Smooth muscle cell (in vitro differentiated cells): ENCODE data around the gene RREB1. TPM values are rescaled to one million over a fixed set of nuclear protein-coding genes. Genes with fewer than 3 reads are reported as not detected.
"Not testable (repeated sequence)": the region's sequence is repeated elsewhere in the genome, so short reads cannot be mapped to it uniquely, and the experiment has no call there.

Experiments used
- DNase-seq: peaks from one replicate; lab custom pipeline; 2025; ENCODE audit not compliant: unreplicated experiment; lab: John Stamatoyannopoulos, UW
- H2AFZ ChIP-seq: fragments of 200-600 bp; sonication (generic); 2 replicates; pipeline ENCODE4 v1.6.0; 2016; ENCODE audit warnings: antibody characterized with exemption, low read depth, mild to moderate bottlenecking
- H3F3A ChIP-seq: fragments of 200-600 bp; sonication (generic); 2 replicates; pipeline ENCODE4 v1.6.0; 2017; ENCODE audit warnings: antibody characterized with exemption, low read depth
- H3K27ac ChIP-seq: fragments of 200-600 bp; sonication (generic); 2 replicates; pipeline ENCODE4 v1.5.1; 2016; ENCODE audit warnings: low read depth, mild to moderate bottlenecking
- H3K27me3 ChIP-seq: fragments of 200-600 bp; sonication (generic); 2 replicates; pipeline ENCODE4 v1.6.1; 2016; ENCODE audit warnings: low read depth, mild to moderate bottlenecking
- H3K36me3 ChIP-seq: fragments of 200-600 bp; sonication (generic); 2 replicates; pipeline ENCODE4 v1.5.1; 2016; ENCODE audit warnings: low read depth
- H3K4me1 ChIP-seq: fragments of 200-600 bp; sonication (generic); 2 replicates; pipeline ENCODE4 v1.5.1; 2016; ENCODE audit warnings: low read depth
- H3K4me2 ChIP-seq: fragments of 200-600 bp; sonication (generic); 2 replicates; pipeline ENCODE4 v1.6.0; 2016; ENCODE audit warnings: mild to moderate bottlenecking
- H3K4me3 ChIP-seq: fragments of 200-600 bp; sonication (generic); 2 replicates; pipeline ENCODE4 v1.5.1; 2016; ENCODE audit warnings: mild to moderate bottlenecking
- H3K79me2 ChIP-seq: fragments of 200-600 bp; sonication (generic); 2 replicates; pipeline ENCODE4 v1.6.0; 2016; ENCODE audit warnings: low read depth, mild to moderate bottlenecking
- H3K9ac ChIP-seq: fragments of 200-600 bp; sonication (generic); 2 replicates; pipeline ENCODE4 v1.6.0; 2016; ENCODE audit warnings: low read depth
- H3K9me3 ChIP-seq: fragments of 200-600 bp; sonication (generic); replicated peaks from 2 replicates; pipeline ENCODE4 v1.5.1; 2016; ENCODE audit warnings: low read depth
- H4K20me1 ChIP-seq: fragments of 200-600 bp; sonication (generic); 2 replicates; pipeline ENCODE4 v1.6.0; 2016; ENCODE audit warnings: low read depth
- WGBS: methylation state at CpG from one replicate; pipeline ENCODE4 v1.1.7; 2016; ENCODE audit warnings: low lambda C conversion rate; 5-methylcytosine and 5-hydroxymethylcytosine counted together
- polyA plus RNA-seq: library from polyadenylated mRNA; unstranded; fragments of >200 nt; fragmentation: Nextera tagmentation; extraction: Ambion mirVana; gene quantifications from 2 replicates; pipeline ENCODE4 v1.2.1, GENCODE V29; 2016
- total RNA-seq: library from RNA; depleted of rRNA; stranded (reverse); fragments of >200 nt; gene quantifications from 2 replicates; pipeline ENCODE4 v1.2.3, GENCODE V29; 2014
- TF ChIP-seq, protein P1 (sequence below): fragments of 200-600 bp; sonication (generic); IDR thresholded peaks from 2 replicates; pipeline ENCODE4 v1.5.1; 2017; ENCODE audit warnings: borderline replicate concordance, mild to moderate bottlenecking, antibody characterized with exemption; ENCODE audit not compliant: insufficient read depth, poor library complexity, severe bottlenecking

Gene RREB1
- total and polyA plus RNA-seq, 2 experiments from 2014 or later = 13.2 to 26.1 TPM

DNA sequence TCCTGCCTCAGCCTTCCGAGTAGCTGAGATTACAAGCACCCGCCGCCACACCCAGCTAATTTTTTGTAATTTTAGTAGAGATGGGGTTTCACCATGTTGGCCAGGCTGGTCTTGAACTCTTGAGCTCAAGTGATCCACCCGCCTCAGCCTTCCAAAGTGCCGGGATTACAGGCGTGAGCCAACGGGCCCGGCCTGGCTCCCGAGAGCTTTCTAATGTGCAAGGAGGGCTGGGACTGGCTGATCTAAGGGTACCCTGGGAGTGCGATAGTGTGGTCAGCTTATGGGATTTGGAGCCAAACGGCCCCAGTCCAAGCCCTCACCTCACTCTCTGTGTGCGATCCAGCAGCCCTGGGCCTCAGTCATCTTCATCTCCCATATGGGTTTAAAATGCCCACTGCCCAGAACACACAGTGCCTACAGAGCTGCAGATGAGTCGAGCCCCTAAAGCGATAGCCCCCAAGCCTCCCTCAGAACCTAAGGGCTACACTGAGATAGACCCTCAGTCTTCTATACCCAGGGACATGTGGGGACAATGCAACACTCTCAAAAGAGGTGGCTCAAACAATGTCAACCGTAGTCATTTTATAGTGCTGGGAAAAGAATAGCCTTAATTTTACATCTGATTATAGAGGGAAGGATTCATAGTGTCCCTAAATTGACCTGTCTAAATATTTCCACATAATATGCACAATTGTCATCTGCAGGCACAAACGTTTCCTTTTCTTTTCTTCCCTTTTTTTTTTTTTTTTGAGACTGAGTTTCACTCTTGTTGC, 155.2 kb downstream of the RREB1 start:
- TF ChIP-seq, protein P1, sequence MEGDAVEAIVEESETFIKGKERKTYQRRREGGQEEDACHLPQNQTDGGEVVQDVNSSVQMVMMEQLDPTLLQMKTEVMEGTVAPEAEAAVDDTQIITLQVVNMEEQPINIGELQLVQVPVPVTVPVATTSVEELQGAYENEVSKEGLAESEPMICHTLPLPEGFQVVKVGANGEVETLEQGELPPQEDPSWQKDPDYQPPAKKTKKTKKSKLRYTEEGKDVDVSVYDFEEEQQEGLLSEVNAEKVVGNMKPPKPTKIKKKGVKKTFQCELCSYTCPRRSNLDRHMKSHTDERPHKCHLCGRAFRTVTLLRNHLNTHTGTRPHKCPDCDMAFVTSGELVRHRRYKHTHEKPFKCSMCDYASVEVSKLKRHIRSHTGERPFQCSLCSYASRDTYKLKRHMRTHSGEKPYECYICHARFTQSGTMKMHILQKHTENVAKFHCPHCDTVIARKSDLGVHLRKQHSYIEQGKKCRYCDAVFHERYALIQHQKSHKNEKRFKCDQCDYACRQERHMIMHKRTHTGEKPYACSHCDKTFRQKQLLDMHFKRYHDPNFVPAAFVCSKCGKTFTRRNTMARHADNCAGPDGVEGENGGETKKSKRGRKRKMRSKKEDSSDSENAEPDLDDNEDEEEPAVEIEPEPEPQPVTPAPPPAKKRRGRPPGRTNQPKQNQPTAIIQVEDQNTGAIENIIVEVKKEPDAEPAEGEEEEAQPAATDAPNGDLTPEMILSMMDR = no peak
- Histone ChIP-seq H3K9me3 (no peaks in the 10 kb centered on the region), H4K20me1 (no peaks in the 10 kb centered on the region), H3K36me3 (no peaks in the 10 kb centered on the region), H3K27ac (no peak overlapping the region), H3K79me2 (no peaks in the 10 kb centered on the region), H3K4me1 (peaks cover 12% of the 10 kb centered on the region), H3K4me3 (no peak overlapping the region), H3F3A (no peaks in the 10 kb centered on the region), H3K4me2 (no peak overlapping the region), H3K27me3 (no peaks in the 10 kb centered on the region), H2AFZ (no peak overlapping the region), H3K9ac (no peak overlapping the region)
- WGBS = 98% methylated on average over 16 of the region's 16 CpGs
- DNase-seq = no peak

DNA sequence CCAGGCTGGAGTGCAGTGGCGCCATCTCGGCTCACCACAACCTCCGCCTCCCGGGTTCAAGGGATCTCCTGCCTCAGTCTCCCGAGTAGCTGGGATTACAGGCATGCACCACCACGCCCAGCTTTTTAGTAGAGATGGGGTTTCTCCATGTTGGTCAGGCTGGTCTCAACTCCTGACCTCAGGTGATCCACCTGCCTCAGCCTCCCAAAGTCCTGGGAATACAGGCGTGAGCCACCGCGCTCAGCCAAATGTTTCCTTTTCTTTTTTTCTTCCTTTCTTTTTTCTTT, 155.7 kb downstream of the RREB1 start:
- H3K79me2 ChIP-seq, H3F3A ChIP-seq: not testable (repeated sequence)
- 98% methylated on average over 9 of the region's 9 CpGs for WGBS

DNA sequence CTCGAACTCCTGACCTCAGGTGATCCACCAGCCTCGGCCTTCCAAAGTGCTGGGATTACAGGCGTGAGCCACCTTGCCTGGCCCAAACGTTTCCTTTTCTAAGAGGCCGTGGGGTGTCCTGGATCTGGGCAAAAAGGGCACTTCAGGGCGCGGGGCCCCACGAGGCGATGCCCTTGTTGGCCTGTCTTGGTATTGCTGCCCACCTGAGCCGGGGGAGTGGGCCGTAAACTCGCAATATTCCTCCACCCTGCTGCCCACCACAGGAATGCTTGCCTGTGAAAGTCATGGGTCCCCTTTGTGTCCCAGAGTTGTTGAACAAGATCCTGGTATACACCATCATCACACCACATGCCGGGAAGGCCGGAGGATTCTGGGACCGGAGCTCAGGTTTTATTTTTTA, 156.3 kb downstream of the RREB1 start:
- TF ChIP-seq, protein P1 = no peak
- Histone ChIP-seq H3K4me2 (no peak overlapping the region), H3K9ac (no peak overlapping the region)

More for the DNA sequence above, 155.7 kb downstream of the RREB1 start:
- not testable (repeated sequence) for H2AFZ ChIP-seq, H3K36me3 ChIP-seq, H3K9ac ChIP-seq, H3K27ac ChIP-seq, H3K9me3 ChIP-seq, H3K4me2 ChIP-seq, DNase-seq, H3K27me3 ChIP-seq, H4K20me1 ChIP-seq, H3K4me3 ChIP-seq
- H3K4me1 ChIP-seq = peaks cover 12% of the 10 kb centered on the region

DNA sequence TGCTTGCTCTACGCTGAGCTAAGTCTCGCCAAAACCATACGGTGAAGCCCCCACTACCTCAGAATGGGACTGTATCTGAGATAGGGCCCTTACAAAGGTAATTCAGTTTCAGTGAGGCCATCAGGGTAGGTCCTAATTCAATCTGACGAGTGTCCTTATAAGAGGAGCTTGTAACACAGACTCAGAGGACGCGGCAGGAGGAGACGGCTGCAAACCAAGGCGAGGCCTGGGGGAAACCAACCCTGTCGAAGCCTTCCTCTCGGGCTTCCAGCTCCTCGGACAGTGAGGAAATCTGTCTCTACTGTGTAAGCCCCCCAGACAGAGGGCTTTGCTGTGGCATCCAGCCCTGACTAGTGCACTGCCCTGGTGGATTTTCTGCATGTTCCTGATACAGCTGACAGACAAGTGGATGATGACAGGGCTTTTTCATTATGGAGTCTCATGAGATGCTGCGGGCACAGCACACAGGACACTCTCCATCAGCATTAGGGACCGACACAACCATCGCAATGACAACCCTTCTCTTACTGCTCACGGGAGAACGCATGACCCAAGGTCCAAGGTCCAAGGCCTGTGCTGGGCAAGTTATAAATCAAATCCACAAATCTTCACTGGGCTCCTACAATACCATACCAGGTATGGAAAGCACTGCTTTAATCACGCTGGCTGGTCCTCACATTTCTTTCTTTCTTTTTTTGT, 157.1 kb downstream of the RREB1 start:
- Histone ChIP-seq H4K20me1 (no peaks in the 10 kb centered on the region), H3K9ac (no peak overlapping the region), H3K27ac (no peak overlapping the region), H3K36me3 (no peaks in the 10 kb centered on the region), H3K4me1 (peaks cover 12% of the 10 kb centered on the region), H3K27me3 (no peaks in the 10 kb centered on the region), H3K9me3 (no peaks in the 10 kb centered on the region), H3K4me2 (no peak overlapping the region), H3K4me3 (no peak overlapping the region), H3F3A (no peaks in the 10 kb centered on the region), H2AFZ (no peak overlapping the region), H3K79me2 (no peaks in the 10 kb centered on the region)
- no peak for DNase-seq
- TF ChIP-seq, protein P1 = no peak
- 96% methylated on average over 17 of the region's 17 CpGs for WGBS

More for the DNA sequence above, 156.3 kb downstream of the RREB1 start:
- Histone ChIP-seq H4K20me1 (no peaks in the 10 kb centered on the region), H3K79me2 (no peaks in the 10 kb centered on the region), H3K27me3 (no peaks in the 10 kb centered on the region), H2AFZ (no peak overlapping the region), H3K27ac (no peak overlapping the region), H3K9me3 (no peaks in the 10 kb centered on the region), H3K36me3 (no peaks in the 10 kb centered on the region), H3K4me3 (no peak overlapping the region), H3F3A (no peaks in the 10 kb centered on the region), H3K4me1 (peaks cover 12% of the 10 kb centered on the region)
- 95% methylated on average over 15 of the region's 15 CpGs for WGBS
- DNase-seq = no peak

DNA sequence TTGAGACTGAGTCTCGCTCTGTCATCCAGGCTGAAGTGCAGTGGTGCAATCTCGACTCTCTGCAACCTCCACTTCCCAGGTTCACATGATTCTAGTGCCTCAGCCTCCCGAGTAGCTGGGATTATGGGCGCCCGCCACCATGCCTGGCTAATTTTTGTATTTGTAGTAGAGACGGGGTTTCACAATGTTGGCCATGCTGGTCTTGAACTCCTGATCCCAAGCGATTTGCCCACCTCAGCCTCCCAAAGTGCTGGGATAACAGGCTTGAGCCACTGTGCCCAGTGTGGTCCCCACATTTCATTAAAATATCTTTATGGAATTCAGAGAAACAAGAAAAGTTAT, 157.6 kb downstream of the RREB1 start:
- not testable (repeated sequence) for H3K4me3 ChIP-seq, H3K9ac ChIP-seq, H3K4me2 ChIP-seq, H3K79me2 ChIP-seq, H3K36me3 ChIP-seq, DNase-seq, H4K20me1 ChIP-seq, H3K27me3 ChIP-seq, H3F3A ChIP-seq, H3K27ac ChIP-seq, H2AFZ ChIP-seq, H3K9me3 ChIP-seq
- peaks cover 10% of the 10 kb centered on the region for H3K4me1 ChIP-seq
- WGBS = 96% methylated on average over 7 of the region's 7 CpGs
